Activated effector memory CD4-positive, alpha-beta T cell treated with anti-CD3 and anti-CD28 coated beads, Interleukin-2, amount 50 U/mL, for 16 hours (primary cell): ENCODE measurements around the gene MKNK2.
"Not testable (repeated sequence)": the region's sequence is repeated elsewhere in the genome, so short reads cannot be mapped to it uniquely, and the experiment has no call there.

Experiments used
- DNase-seq: peaks from one replicate; pipeline ENCODE4 v3.0.0-alpha.2; 2020

Gene MKNK2

DNA sequence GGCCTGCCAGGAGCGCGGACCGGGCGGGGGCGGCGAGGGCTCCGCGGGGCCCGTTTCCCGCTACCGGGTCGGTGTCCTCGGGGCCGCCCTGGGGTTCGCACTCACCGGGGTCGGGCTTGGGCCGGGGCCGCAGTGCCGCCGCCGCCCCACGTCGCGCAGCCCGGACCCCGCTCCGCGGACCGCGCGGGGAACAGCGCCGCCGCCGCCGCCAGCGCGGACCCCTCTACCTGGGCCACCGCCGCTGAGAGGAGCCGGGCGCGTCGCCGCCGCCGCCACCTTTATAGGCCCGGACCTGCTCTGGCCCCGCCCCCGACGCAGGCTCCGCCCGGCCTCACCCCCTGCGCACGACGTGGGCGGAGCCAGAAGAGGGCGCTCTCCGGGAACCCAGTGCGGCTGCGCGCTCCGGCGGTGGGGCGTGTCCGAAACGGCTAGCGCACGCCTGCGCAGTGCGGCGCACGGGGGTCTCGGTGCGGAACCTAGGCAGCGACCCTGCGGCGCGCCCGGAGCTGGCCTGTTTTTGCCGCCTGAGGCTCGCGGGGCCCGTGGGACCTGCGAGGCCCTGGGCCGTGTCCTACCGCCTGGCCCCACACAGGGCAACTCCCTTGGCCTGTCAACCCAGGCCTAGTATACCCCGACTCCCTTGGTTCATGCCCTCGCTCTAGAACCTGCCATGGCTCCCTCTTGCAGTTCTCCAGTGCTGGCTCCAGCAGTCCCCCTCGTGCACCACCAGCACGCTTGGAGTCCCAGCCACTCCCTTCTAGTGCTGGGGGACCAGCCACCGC lies at the start of gene MKNK2:
Gene MKNK2 (minus strand): TSS at position 254 of the 782 bp plus-strand sequence. CDS start 393 bp downstream, outside the sequence.
- DNase-seq: peak; percentile 98

DNA sequence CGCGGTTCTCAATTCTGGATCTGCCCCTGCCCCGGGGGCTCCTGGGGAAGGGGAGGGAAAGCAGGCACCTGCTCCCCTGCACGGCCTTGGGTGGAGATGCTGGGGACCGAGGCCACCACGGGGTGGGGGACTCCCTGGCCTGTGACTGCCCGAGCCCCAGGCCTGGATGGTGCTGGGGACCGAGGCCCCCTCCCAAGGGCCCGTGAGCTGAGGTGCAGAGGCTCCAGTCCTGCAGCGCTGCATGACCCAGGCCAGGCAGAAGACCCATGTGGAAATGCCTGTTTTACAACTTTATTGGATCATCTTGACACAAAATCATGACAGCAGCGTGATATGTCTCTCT lies 49.6 kb upstream of the MKNK2 start:
- DNase-seq: no peak

DNA sequence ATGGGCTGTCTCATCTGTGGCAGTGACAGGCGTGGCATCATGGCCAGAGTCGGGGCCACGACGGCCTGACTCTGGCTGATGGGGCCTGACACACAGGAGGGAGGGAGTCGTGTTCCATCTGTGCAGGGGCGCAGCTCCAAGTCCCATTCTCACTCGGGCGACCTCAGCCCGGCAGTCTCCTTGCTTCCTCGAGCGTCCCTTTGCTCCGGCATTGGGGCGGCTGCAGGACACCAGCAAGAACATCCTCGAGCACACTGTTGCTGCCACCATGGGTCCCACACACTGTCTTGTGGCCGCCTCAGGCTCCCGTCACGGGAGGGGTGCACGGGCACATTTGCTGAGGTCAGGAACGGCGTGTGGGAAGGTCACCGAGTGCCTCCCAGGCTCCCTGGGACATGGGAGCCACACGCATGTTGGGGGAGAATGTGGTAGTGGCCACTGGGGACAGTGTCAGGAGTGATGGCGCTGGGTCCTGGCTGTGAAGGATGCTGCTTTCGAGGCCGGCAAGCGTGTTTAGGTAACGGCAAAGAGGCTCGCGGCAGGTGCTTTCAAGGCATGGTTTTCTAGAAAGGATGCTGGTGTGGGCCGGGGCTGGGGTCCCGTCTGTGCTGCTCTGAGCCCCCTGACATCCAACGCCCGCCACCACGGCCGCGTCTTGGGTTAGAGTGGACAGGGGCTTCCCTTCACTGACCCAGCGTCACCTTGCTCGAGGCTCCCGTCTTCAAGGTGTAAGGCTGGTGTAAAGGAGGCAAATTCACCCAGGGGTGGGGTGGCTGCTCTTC lies 49.1 kb upstream of the MKNK2 start:
- no peak for DNase-seq

DNA sequence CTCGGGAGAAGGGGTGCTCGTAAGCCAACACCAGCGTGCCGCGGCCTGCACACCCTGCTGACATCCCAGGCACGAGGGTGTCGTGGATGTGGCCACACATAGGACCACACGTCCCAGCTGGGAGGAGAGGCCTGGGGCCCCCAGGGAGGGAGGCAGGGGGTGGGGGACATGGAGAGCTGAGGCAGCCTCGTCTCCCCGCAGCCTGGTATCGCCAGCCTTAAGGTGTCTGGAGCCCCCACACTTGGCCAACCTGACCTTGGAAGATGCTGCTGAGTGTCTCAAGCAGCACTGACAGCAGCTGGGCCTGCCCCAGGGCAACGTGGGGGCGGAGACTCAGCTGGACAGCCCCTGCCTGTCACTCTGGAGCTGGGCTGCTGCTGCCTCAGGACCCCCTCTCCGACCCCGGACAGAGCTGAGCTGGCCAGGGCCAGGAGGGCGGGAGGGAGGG lies 48.0 kb upstream of the MKNK2 start:
- no peak for DNase-seq

DNA sequence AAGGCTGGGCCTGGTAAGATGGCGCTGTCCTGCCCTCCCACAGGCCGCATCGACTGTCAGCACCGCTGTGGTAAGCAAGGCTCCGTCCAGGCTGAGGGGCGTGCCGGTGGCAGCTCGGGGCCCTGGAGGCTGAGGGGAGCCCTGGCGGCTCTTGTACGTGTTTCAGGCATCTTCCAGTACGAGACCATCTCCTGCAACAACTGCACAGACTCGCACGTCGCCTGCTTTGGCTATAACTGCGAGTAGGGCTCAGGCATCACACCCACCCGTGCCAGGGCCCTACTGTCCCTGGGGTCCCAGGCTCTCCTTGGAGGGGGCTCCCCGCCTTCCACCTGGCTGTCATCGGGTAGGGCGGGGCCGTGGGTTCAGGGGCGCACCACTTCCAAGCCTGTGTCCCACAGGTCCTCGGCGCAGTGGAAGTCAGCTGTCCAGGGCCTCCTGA lies 46.9 kb upstream of the MKNK2 start:
- no peak for DNase-seq

DNA sequence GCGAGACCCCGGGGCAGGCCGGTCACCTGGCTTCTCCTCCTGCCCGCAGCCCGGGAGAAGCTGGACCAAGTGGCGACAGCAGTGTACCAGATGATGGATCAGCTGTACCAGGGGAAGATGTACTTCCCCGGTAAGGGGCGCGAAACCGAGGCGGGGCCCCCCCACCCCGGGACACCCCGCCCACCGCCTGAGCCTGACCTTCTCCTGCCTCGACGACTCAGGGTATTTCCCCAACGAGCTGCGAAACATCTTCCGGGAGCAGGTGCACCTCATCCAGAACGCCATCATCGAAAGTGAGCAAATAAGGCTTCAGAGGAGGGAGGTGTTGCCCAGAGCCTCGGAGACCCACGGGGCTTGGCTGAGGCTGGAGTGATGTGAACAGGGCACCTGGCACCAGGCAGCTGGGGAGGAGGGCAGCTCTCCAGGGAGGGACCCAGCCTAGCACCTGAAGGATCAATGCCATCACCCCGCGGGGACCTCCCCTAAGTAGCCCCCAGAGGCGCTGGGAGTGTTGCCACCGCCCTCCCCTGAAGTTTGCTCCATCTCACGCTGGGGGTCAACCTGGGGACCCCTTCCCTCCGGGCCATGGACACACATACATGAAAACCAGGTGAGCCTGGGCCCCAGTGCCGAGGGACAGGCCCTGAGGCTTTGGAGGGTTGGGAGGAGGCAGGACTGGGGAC lies 46.3 kb upstream of the MKNK2 start:
- DNase-seq: peak; percentile 84

GRCh38 chr19:2096480-2097202 lies 45.6 kb upstream of the MKNK2 start, which contains the start of gene IZUMO4:
Gene IZUMO4, plus strand, starts transcription at chr19:2096915. Its CDS starts 31 bp downstream, at chr19:2096946.
- DNase-seq: peak; percentile 100

- DNase-seq: peak; percentile 95
Observed at GRCh38 chr19:2096034-2096479, 45.0 kb upstream of the MKNK2 start, which contains the start of gene MOB3A. Gene MOB3A, minus strand, starts transcription at chr19:2096326. Its CDS starts 17,766 bp downstream, at chr19:2078560.

DNA sequence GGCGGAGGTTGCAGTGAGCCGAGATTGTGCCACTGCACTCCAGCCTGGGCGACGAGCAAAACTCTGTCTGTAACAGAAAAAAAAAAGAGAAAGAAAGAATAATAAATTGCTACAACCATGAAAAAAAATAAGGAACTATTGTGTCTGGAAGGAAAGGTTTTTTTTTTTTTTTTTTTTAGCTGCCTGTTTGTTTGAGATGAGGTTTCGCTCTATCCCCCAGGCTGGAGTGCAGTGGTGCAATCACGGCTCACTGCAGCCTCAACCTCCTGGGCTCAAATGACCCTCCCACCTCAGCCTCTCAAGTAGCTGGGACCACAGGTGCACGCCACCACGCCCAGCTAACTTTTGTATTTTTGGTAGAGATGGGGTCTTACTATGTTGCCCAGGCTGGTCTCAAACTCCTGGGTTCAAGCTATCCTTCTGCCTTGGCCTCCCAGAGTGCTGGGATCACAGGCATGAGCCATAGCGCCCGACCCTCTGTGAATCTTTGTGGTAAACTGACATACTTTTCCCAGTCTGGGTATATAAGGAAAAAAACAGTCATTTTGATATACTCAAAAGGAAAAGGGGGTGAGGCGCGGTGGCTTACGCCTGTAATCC lies 41.0 kb upstream of the MKNK2 start:
- not testable (repeated sequence) for DNase-seq

DNA sequence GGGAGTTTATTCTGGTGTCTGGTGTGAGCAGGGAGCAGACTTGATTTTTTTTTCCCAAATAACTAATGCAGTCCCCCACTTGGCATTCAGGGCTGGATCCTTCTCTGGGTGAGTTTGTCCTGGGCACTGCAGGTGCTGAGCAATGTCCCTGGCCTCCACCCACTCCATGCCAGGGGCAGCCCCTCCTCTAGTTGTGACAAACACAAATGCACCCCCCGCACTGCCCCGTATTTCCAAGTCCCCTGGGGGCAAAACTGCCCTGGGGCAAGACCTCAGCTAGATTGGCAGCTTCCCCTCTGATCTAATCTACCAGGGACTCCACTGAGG lies 38.6 kb upstream of the MKNK2 start:
- DNase-seq: no peak

DNA sequence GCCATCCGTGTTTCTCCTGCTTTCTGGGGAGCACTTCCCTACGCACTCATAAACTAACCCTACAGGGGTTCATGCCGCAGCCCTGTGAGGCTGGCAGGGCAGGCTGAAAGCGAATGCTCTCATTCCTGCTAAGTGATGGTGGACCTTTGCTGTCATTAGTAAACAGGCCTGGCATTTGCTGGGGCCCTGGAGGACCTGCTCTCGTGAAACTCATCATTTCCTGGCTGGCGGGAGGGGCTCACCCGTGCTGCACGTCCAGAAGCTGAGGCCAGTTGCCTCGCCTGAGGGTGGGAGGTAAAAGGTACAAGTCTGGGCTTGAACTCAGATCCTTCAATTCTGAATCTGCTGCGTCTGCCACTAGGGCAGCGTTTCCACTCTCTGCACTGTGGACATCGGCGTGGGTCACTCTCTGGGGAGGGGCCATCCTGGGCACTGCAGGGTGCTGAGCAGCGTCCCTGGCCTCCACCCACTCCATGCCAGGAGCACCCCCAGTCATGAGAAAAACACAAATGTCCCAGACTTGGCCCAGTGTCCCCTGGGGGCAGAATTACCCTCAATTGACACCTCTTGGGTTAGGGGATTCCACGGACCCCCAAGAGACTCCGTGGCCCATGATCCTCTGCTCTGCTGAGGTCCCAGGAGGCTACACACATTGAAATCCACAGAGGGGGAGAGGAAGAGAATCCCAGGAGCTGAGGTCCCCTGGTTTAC lies 38.1 kb upstream of the MKNK2 start:
- no peak for DNase-seq

DNA sequence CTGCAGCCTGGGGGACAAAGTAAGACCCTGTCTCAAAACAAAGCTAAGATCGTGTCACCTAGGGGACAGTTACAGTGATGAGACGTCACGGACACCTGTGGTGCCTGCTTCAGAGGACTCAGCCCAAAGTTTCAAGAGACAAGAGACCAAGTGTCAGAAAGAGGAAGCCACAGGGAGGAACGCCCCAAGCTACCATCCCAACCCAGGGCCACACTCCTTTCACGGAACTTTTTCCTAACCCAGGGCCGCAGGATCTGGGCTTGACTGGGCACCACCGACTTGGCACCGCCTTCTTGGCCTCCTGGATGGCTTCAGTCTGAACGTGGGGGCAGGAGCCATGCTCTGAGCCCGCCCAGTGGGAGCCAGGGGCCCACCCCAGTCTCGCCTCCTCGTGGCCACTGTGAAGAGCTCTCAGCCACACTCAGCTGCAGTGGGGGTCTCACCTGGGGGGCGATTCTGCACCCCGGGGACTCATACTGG lies 36.6 kb upstream of the MKNK2 start:
- no peak for DNase-seq

- not testable (repeated sequence) for DNase-seq
Observed at GRCh38 chr19:2086695-2087620, 35.9 kb upstream of the MKNK2 start.

GRCh38 chr19:2084993-2085720 lies 34.1 kb upstream of the MKNK2 start:
- peak; percentile 97 for DNase-seq

GRCh38 chr19:2083174-2083854 lies 32.3 kb upstream of the MKNK2 start:
- DNase-seq: peak; percentile 88

DNA sequence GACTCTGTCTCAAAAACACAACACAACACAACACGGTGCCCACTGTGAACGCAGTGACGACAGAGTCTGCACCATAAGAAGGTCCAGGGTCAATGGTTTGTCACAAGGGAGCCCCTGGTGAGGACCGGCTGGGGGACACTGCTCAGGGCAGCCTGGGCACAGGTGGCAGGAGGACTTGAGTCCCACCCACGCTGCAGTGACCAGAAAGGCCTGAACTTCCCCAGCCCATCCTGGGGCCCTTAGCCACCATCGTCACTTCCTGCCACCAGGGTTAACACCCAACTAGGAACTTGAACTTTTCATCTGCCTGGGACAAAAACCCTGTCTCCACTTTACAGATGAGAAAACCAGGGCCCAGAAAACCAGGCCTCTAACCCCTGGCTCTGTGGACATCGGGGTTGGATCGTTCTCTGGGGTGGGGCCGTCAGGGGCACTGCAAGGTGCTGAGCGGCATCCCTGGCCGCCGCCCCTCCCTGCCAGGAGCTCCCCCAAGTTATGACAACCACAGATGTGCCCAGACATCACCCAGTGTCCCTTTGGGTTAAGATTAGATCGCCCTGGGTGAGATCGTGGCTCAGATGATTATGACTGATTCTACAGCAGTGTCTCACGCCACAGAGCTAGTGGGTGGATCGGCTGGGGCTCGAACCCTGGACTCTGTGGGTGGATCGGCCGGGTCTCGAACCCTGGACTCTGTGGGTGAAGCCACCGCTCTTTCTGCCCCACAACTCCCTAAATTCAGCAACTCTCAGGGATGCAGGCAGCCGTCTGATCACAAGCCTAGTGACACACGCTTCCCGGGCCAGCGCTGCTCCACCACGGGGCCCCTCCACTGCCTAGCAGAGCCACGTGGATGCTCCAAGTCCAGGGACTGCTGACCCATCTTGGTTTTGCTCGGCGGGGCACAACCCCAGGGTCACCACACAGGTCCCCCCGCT lies 31.1 kb upstream of the MKNK2 start:
- DNase-seq: peak; percentile 80

DNA sequence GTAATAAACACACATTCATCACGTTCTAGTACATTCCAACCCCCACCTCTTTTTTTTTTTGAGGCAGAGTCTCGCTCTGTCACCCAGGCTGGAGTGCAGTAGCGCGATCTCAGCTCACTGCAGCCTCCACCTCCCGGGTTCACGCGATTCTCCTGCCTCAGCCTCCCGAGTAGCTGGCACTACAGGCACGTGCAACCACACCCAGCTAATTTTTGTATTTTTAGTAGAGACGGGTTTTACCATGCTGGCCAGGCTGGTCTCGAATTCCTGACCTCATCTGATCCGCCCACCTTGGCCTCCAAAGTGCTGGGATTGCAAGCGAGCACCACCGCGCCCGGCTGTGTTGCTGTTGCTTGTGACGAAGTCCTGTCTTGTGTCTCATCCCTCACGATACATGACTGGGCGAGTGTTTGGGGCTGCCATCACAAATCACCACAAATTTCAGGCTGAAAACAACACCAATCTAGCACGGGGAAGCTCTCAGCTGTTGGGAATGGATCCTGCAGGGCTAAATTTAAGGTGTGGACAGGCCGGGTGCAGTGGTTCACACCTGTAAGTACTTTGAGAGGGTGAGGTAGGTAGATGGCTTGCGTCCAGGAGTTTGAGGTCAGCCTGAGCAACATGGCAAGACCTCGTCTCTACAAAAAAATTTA lies 29.4 kb upstream of the MKNK2 start:
- DNase-seq: no peak
